Ovary (tissue), 3 donors: ENCODE measurements around the gene RBM25.

Experiments used
- EP300 ChIP-seq: sonication (generic); formaldehyde crosslinking; IDR thresholded peaks from one replicate; pipeline ENCODE4 v1.6.1; 2017; ENCODE audit warnings: antibody characterized with exemption
- POLR2A ChIP-seq: fragments of 450-650 bp; IDR thresholded peaks from one replicate; pipeline ENCODE4 v1.6.1; 2017; ENCODE audit warnings: antibody characterized with exemption, mild to moderate bottlenecking, moderate library complexity
- TF ChIP-seq, protein P1 (sequence below), 3 donors: fragments of 450-650 bp in 2 of 3; fragments of 200-600 bp in 1 of 3; IDR thresholded peaks; one replicate each; pipeline versions ENCODE4 v1.5.1 to v1.8.0; 2016 to 2022; ENCODE audit warnings: antibody characterized with exemption in 3 of 3, mild to moderate bottlenecking in 1 of 3
- donor health status: DM: no; HTN: no; CAD: no.

DNA sequence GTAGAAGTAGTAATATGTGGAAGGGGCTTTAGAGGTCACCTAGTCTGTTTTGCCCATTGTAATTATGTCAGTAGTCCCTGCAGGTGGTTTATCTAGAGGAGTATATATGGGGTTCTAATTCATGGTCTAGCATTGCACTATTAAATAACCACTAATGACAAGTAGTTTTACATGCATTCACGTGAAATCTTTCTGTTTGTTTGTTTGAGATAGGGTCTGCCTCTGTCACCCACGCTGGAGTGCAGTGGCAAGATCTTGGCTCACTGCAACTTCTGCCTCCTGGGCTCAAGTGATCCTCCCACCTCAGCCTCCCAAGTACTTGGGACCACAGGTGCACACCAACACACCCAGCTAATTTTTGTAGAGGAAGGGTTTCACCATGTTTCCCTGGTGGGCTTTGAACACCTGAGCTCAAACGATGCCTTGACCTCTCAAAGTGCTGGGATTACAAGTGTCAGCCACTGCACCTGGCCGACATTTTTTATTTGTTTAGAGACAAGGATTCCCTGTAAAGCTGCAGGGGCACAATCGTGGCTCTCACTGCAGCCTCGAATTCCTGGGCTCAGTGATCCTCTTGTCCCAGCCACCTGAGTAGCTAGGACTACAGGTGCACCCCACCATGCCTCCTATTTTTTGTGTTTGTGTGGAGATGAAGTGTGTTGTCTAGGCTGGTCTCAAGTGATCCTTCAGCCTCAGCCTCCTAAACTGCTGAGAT is 66.0 kb downstream of the RBM25 start:
- TF ChIP-seq POLR2A (no peak), EP300 (no peak)
- TF ChIP-seq, protein P1, sequence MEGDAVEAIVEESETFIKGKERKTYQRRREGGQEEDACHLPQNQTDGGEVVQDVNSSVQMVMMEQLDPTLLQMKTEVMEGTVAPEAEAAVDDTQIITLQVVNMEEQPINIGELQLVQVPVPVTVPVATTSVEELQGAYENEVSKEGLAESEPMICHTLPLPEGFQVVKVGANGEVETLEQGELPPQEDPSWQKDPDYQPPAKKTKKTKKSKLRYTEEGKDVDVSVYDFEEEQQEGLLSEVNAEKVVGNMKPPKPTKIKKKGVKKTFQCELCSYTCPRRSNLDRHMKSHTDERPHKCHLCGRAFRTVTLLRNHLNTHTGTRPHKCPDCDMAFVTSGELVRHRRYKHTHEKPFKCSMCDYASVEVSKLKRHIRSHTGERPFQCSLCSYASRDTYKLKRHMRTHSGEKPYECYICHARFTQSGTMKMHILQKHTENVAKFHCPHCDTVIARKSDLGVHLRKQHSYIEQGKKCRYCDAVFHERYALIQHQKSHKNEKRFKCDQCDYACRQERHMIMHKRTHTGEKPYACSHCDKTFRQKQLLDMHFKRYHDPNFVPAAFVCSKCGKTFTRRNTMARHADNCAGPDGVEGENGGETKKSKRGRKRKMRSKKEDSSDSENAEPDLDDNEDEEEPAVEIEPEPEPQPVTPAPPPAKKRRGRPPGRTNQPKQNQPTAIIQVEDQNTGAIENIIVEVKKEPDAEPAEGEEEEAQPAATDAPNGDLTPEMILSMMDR (IDR thresholded peaks at IDR 0.05) = no peak
